AG04450 (cell line): ENCODE results near the gene ARHGEF4. TPM values are rescaled to one million over a fixed set of nuclear protein-coding genes. Genes with fewer than 3 reads are reported as not detected.

Source experiments
- CTCF ChIA-PET: fragments of 300-600, 350-600 bp; formaldehyde crosslinking; extraction: SDS; loops from one replicate; lab custom pipeline; 2022; ENCODE audit warnings: antibody characterized with exemption, inconsistent platforms; lab: Charles Lee
- POLR2A ChIA-PET: fragments of 350-600 bp; formaldehyde crosslinking; extraction: SDS; loops from one replicate; lab custom pipeline; 2021; ENCODE audit warnings: antibody characterized with exemption, inconsistent platforms; lab: Yijun Ruan, JAX
- DNase-seq: peaks from one replicate; pipeline ENCODE4 v3.0.0-alpha.2; 2011; ENCODE audit warnings: low read depth, low spot score
- H3K27ac ChIP-seq: one replicate; pipeline ENCODE4 v1.5.1; 2012; ENCODE audit warnings: low read depth, low read length, control low read depth
- H3K27me3 ChIP-seq: one replicate; pipeline ENCODE4 v1.6.0; 2012; ENCODE audit warnings: low read length; ENCODE audit not compliant: control insufficient read depth, insufficient read depth
- H3K4me3 ChIP-seq: 2 replicates; pipeline ENCODE4 v1.5.1; 2011; ENCODE audit warnings: mild to moderate bottlenecking, low read depth, low read length, control low read depth
- H3K9me3 ChIP-seq: 2 replicates; pipeline ENCODE4 v1.5.1; 2012; ENCODE audit warnings: low read length; ENCODE audit not compliant: control insufficient read depth, insufficient read depth
- polyA plus RNA-seq: library from polyadenylated mRNA; depleted of rRNA; stranded (reverse); fragments of >200 nt; gene quantifications from 2 replicates; pipeline ENCODE4 v1.2.3, GENCODE V29; 2011
- TF ChIP-seq, protein P1 (sequence below): IDR thresholded peaks from 2 replicates; pipeline ENCODE4 v1.5.1; 2011; ENCODE audit warnings: low read depth, low read length, control low read depth, inconsistent platforms

The ARHGEF4 gene
- polyA plus RNA-seq, 1 experiment = 0.95 TPM

DNA sequence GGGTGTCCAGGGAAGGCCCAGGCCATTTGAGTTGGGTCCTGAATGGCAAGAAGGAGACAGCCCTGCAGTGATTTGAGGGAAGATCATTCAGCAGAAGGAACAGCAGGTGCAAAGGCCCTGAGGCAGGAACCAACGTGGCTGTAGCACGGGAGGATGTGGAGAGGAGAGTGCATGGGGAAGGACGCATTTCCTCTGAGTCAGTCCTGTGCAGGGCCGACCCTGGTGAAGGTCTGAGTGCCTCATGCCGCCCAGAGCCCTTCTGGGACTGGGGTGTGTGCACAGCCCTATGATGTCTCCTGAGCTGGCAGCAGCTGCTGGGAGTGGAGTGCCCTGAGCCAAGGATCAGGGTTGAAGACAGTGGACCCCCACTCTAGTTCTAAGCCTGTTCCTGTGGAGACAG, 17.9 kb upstream of the ARHGEF4 start:
- ChIA-PET POLR2A (interaction anchor here (0.6 kb wide), 1 partner anchor 21 kb away, joined by 5 read pairs; no protein-coding TSS in a partner anchor), CTCF (interaction anchor here (0.6 kb wide), 1 partner anchor 21 kb away, joined by 4 read pairs; no protein-coding TSS in a partner anchor)
- no peaks in the 10 kb centered on the region for H3K9me3 ChIP-seq
- no peak overlapping the region for H3K4me3 ChIP-seq
- H3K27me3 ChIP-seq = peaks cover 9% of the 10 kb centered on the region
- no peak overlapping the region for H3K27ac ChIP-seq
- DNase-seq = no peak
- TF ChIP-seq, protein P1, sequence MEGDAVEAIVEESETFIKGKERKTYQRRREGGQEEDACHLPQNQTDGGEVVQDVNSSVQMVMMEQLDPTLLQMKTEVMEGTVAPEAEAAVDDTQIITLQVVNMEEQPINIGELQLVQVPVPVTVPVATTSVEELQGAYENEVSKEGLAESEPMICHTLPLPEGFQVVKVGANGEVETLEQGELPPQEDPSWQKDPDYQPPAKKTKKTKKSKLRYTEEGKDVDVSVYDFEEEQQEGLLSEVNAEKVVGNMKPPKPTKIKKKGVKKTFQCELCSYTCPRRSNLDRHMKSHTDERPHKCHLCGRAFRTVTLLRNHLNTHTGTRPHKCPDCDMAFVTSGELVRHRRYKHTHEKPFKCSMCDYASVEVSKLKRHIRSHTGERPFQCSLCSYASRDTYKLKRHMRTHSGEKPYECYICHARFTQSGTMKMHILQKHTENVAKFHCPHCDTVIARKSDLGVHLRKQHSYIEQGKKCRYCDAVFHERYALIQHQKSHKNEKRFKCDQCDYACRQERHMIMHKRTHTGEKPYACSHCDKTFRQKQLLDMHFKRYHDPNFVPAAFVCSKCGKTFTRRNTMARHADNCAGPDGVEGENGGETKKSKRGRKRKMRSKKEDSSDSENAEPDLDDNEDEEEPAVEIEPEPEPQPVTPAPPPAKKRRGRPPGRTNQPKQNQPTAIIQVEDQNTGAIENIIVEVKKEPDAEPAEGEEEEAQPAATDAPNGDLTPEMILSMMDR = no peak

DNA sequence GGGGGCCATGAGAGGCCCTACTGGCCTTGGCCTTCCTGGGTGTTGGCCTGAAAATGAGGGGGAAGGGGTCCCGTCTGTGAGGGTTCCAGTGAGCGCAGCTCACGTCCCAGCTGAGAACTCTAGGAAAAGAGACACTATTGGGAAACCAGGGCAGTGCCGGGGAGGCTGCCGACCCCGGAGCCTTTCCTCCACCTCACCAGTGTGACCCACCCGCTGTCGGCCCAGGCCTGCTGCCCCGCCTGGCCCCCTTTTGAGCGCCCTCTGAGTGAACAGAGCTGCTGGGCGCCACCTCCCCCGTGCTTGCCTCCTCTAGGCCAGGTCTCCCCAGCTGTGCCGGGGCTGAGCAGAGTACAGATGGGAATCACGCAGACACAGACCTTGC, 17.5 kb upstream of the ARHGEF4 start:
- no peak overlapping the region for H3K27ac ChIP-seq
- H3K9me3 ChIP-seq = no peaks in the 10 kb centered on the region
- ChIA-PET POLR2A (interaction anchor here (0.6 kb wide), 1 partner anchor 22 kb away, joined by 5 read pairs; no protein-coding TSS in a partner anchor), CTCF (interaction anchor here (0.6 to 2.7 kb wide), 2 partner anchors 21 to 22 kb away, joined by 4 to 13 read pairs; no protein-coding TSS in a partner anchor)
- H3K27me3 ChIP-seq = peaks cover 9% of the 10 kb centered on the region
- no peak for DNase-seq
- TF ChIP-seq, protein P1 = no peak
- H3K4me3 ChIP-seq = no peak overlapping the region

DNA sequence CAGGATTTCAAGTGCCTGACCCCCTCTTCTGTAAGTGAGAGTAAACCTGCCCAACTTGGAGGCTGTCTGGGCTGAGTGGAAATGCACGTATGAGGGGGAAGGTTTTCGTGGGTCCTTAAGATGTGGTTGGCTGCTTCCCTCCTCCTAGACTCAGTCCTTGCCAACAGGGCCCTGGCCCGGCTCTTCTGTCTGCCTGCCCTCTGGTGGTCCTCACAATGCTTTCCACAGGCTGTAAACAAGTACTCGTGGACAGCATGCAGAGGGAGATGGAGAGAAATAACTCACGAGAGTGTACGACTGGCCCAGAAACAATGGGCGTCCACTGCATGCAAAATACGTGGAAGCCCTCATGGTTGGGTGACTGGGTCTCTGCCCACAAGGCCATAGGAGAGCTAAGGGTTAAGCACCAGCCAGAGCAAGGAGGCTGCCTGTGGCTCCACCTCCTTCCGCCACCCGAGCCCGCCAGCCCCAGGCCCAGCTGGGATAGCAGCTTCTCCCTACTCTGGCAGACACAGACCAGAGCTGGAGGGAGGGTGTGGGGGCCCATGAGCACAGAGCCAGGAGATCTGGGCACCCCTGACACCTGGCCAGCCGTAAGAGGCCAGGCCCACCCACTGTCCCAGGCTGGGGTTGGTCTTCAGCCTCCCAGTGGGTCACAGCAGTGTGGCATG, 17.0 kb upstream of the ARHGEF4 start:
- Histone ChIP-seq H3K27me3 (peaks cover 9% of the 10 kb centered on the region), H3K9me3 (no peaks in the 10 kb centered on the region), H3K27ac (no peak overlapping the region), H3K4me3 (no peak overlapping the region)
- ChIA-PET CTCF (interaction anchor here (2.7 kb wide), 1 partner anchor 21 kb away, joined by 13 read pairs; no protein-coding TSS in a partner anchor), POLR2A (no interaction called here)
- DNase-seq = no peak
- TF ChIP-seq, protein P1 = no peak

DNA sequence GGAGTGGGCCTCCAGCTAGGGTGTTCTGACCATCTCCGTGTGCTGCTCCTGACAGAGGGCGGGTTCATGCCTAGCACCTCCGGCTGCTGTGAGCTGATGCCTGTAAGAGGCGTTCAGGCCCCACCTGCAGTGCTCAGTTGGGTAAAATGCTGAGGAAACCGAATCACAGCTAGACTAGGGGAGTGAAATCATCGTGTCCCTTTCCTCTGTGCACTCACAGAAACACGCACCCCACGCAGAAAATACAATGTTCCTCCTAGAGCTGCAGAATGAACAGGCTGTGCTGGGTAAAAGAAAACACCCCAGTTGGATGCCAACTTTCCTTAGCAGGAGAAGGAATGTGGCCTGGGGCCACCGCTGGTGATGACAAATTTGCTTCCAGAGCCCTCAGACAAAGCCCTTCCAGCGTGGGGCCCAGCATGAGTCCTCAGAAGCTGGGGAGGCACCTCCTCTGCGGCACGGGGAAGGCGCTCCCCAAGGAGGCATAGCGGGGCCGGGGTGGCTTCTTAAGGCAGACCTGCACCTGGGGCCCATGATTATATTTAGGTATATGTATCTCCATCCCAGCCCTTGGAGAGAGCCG, 16.3 kb upstream of the ARHGEF4 start:
- Histone ChIP-seq H3K27ac (no peak overlapping the region), H3K9me3 (no peaks in the 10 kb centered on the region), H3K4me3 (no peak overlapping the region), H3K27me3 (peaks cover 9% of the 10 kb centered on the region)
- CTCF ChIA-PET = interaction anchor here (1.3 to 2.7 kb wide), 2 partner anchors 22 to 53 kb away, joined by 3 to 13 read pairs; no protein-coding TSS in a partner anchor
- POLR2A ChIA-PET = no interaction called here
- TF ChIP-seq, protein P1 = no peak
- DNase-seq = no peak

DNA sequence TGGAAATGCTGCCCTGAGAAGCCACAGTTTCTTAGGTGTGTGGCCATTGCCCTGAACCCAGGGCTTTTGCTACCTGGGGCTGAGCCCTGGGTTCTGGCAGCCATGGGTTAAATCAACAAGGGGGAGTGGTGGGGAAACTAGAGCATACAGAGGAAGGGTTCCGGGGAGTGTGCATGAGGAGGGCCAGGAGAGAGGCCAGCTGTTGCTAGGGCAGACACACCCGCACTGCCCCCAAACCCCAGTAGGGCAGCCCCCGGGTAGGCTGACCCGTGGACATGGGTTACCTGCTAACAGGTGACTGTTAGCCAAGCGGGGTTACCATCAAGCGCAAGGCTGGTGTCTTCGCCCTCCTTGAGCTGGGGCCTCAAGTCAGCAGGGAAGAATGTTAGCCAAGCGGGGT, 14.8 kb upstream of the ARHGEF4 start:
- no peak overlapping the region for H3K4me3 ChIP-seq
- DNase-seq = no peak
- no peak overlapping the region for H3K27ac ChIP-seq
- TF ChIP-seq, protein P1 = no peak
- ChIA-PET CTCF (interaction anchor here (0.7 to 2.7 kb wide), 3 partner anchors 24 to 100 kb away, joined by 3 to 13 read pairs (median 6); no protein-coding TSS in a partner anchor), POLR2A (no interaction called here)
- peaks cover 9% of the 10 kb centered on the region for H3K9me3 ChIP-seq
- peaks cover 9% of the 10 kb centered on the region for H3K27me3 ChIP-seq
